ENCODE measurements around the gene ADISSP. TPM values are rescaled to one million over a fixed set of nuclear protein-coding genes. Genes with fewer than 3 reads are reported as not detected.

The ADISSP gene
- total and polyA plus RNA-seq, 2 of the 13 experiments (the other 11 are each of a cell fraction or from before 2014, with no cell fraction given): 38.3 to 90.6 TPM

DNA sequence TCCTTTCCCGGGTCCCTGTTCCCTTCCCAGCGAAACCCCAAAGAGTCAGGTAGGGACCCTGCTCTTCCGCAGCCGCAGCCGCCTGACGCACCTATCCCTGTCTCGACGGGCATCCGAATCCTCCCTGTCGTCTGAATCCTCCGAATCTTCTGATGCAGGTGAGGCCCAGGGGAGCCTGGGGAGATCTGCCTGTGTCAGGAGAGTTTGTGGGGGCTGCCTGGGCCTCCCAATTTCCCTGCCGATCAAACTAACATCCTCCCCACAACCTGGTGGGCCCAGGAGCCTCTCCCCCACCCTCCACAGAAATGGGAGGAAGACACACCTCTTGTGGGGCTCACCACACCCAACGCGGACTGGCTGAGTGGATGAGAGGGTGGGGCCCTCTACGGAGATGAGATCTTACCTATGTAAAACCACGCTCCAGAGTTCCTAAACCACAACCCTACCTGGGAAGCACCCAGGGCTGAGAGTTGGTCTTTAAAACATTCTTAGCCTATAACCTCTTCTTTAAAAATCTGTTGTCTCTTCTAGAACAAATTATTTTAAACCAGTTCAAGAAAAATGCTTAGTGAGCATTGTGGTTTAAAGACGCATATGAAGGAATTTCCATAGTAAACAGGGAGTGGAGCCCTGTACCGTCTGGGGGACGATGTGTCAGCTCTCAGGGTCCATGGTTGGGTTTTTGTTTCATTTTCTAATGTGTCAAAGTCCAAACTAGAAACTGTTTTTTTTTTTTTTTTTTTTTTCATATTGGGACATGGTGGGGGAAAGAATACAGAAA is 30.2 kb upstream of the ADISSP start (continued):
- TF ChIP-seq KDM6A (CRISPR knock-in tag; IDR thresholded peaks at IDR 0.05; ENCODE audit: low read depth): no peak
- TF ChIP-seq NCOR1 (IDR thresholded peaks at IDR 0.05; ENCODE audit: borderline replicate concordance, low read length): peak; percentile 91
- TF ChIP-seq NR2C2 (CRISPR knock-in tag; IDR thresholded peaks at IDR 0.05; ENCODE audit: borderline replicate concordance): no peak
- TF ChIP-seq SMC3 (IDR thresholded peaks at IDR 0.05; ENCODE audit: low read length): no peak
- TF ChIP-seq ZNF235 (CRISPR knock-in tag; IDR thresholded peaks at IDR 0.05; ENCODE audit: borderline replicate concordance): no peak
- TF ChIP-seq ATF1 (CRISPR knock-in tag; IDR thresholded peaks at IDR 0.05): no peak
- TF ChIP-seq MTA3 (CRISPR knock-in tag; IDR thresholded peaks at IDR 0.05): no peak
- TF ChIP-seq PHF8 (CRISPR knock-in tag; IDR thresholded peaks at IDR 0.05): no peak
- no peak for TF ChIP-seq TGIF2 (CRISPR knock-in tag; IDR thresholded peaks at IDR 0.05)
- no peak for TF ChIP-seq FOXA1 (IDR thresholded peaks at IDR 0.05)
- TF ChIP-seq FOXA1 (CRISPR knock-in tag; IDR thresholded peaks at IDR 0.05): peak; percentile 71
- peak; percentile 74; the same call in 1 of the 2 replicates for TF ChIP-seq RBAK (CRISPR knock-in tag; IDR thresholded peaks at IDR 0.05)
- peak; percentile 71; the same call in 1 of the 2 replicates for TF ChIP-seq ARID3A (IDR thresholded peaks at IDR 0.05; ENCODE audit: low read depth, low read length)
- no peak for TF ChIP-seq STAT5B (CRISPR knock-in tag; IDR thresholded peaks at IDR 0.05)
- TF ChIP-seq HIVEP1 (CRISPR knock-in tag; IDR thresholded peaks at IDR 0.05): 0 out of 2 replicates have a peak, but pooled peaks have one; percentile 39
- TF ChIP-seq ZFP36L1 (CRISPR knock-in tag; IDR thresholded peaks at IDR 0.05): no peak
- no peak for TF ChIP-seq TRIM24 (CRISPR knock-in tag; IDR thresholded peaks at IDR 0.05)
- TF ChIP-seq USF2 (IDR thresholded peaks at IDR 0.05; ENCODE audit: low read depth, low read length): no peak
- no peak for TF ChIP-seq USF2 (CRISPR knock-in tag; IDR thresholded peaks at IDR 0.05; ENCODE audit: borderline replicate concordance)
- TF ChIP-seq KDM5A (IDR thresholded peaks at IDR 0.05; ENCODE audit: borderline replicate concordance, low read length): no peak
- TF ChIP-seq ZNF33B (CRISPR knock-in tag; IDR thresholded peaks at IDR 0.05): 0 out of 2 replicates have a peak, but pooled peaks have one; percentile 18
- TF ChIP-seq ZNF207 (IDR thresholded peaks at IDR 0.05; ENCODE audit: borderline replicate concordance): no peak
- 0 out of 2 replicates have a peak, but pooled peaks have one; percentile 68 for TF ChIP-seq NRL (CRISPR knock-in tag; IDR thresholded peaks at IDR 0.05; ENCODE audit: borderline replicate concordance)
- no peak for TF ChIP-seq ZFP41 (CRISPR knock-in tag; IDR thresholded peaks at IDR 0.05; ENCODE audit: borderline replicate concordance)
- no peak for TF ChIP-seq ZNF251 (CRISPR knock-in tag; IDR thresholded peaks at IDR 0.05)
- no peak for TF ChIP-seq TRIM22 (IDR thresholded peaks at IDR 0.05)

All from HepG2 (cell line).